ENCODE data around the gene CTIF. TPM values are rescaled to one million over a fixed set of nuclear protein-coding genes. Genes with fewer than 3 reads are reported as not detected.

CTIF gene
- polyA plus RNA-seq, 4 donors, result 14.6 to 30.7 (median 22.6) TPM

DNA sequence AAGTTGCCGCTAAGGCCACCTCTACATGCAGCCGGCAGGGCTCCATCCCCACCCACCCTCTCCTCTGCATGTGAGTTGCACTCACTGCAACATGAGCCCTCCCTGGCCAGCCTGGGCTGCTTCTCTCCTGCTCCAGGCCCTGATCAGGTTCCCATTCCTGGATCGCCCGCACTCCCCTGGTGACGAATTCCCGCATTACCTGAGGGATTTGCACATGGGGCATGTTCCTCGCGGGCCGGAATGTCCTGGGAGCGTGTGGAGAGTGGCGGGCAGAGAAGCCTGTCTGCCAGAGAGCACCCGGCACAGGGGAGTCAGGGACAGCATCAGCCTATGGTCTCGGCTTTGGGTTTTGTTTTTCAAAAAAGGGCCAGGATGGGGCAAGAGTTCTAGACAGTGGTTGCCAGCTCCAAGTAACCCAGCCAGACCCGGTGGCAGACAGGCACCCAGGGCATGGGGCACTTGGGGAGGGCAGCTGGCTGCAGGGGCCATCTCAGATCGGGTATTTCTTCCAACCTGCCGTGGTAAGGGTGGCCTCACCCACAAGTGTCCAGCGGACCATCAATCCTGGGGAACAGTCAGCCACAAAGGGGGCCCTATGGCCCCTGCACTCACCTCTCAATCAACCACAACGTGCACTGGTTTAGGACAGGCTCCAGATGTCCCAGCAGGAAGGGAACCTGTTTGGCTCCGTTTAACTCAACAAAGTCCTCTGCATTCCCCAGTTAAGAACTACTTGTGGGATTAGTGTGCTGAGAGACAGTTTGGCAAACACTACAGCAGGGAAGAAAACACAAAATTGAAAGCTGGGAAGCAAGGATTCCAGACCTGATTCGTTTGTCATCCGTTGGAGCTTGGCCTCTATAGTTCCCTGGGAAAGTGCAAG, 224.2 kb downstream of the CTIF start:
- DNase-seq (ENCODE audit: low read depth in 4 of 4, low spot score in 3 of 4), result no peak

- no peak for DNase-seq (ENCODE audit: low read depth in 4 of 4, low spot score in 3 of 4)
These were observed 224.9 kb downstream of the CTIF start for GRCh38 chr18:48763719-48764100.

- DNase-seq (ENCODE audit: low read depth in 4 of 4, low spot score in 3 of 4), result no peak
These were observed 226.2 kb downstream of the CTIF start for GRCh38 chr18:48765053-48765452.

GRCh38 chr18:48766026-48766425, 227.2 kb downstream of the CTIF start:
- DNase-seq (ENCODE audit: low read depth in 4 of 4, low spot score in 3 of 4), result no peak

- no peak for DNase-seq (ENCODE audit: low read depth in 4 of 4, low spot score in 3 of 4)
These were observed 227.7 kb downstream of the CTIF start for GRCh38 chr18:48766487-48766886.

GRCh38 chr18:48767090-48767690, 228.4 kb downstream of the CTIF start:
- peak in 1 of 4 donors; percentile 65 for DNase-seq (ENCODE audit: low read depth in 4 of 4, low spot score in 3 of 4)

GRCh38 chr18:48769006-48769636, 230.3 kb downstream of the CTIF start:
- DNase-seq (ENCODE audit: low read depth in 4 of 4, low spot score in 3 of 4), result no peak

- DNase-seq (ENCODE audit: low read depth in 4 of 4, low spot score in 3 of 4), result no peak
These were observed 231.4 kb downstream of the CTIF start for GRCh38 chr18:48770243-48770642.

- no peak for DNase-seq (ENCODE audit: low read depth in 4 of 4, low spot score in 3 of 4)
These were observed 233.0 kb downstream of the CTIF start for GRCh38 chr18:48771641-48772375.

- DNase-seq (ENCODE audit: low read depth in 4 of 4, low spot score in 3 of 4), result no peak
These were observed 233.6 kb downstream of the CTIF start for GRCh38 chr18:48772457-48772856.

DNA sequence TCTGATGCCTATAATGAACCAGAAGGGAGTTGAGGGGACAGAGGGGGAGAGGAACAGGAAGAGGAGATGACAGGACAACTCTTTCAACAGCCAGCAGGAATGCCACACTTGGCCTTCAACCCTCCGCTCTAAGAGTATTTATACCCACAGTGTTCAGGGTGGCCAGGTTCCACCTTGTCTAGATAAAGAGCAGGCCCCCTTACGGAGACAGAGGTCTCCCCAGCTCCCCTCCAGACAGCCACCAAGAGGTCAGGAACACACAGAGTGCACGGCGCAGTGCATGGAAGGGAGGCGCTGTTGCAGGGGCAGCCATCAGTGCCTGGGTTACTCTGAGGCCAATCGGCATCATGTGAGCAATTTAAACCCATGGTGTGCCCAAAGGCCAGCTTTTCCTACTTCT, 235.0 kb downstream of the CTIF start:
- no peak for DNase-seq (ENCODE audit: low read depth in 4 of 4, low spot score in 3 of 4)

- no peak for DNase-seq (ENCODE audit: low read depth in 4 of 4, low spot score in 3 of 4)
These were observed 236.1 kb downstream of the CTIF start for GRCh38 chr18:48774941-48775340.

- DNase-seq (ENCODE audit: low read depth in 4 of 4, low spot score in 3 of 4), result no peak
These were observed 236.7 kb downstream of the CTIF start for GRCh38 chr18:48775372-48776155.

DNA sequence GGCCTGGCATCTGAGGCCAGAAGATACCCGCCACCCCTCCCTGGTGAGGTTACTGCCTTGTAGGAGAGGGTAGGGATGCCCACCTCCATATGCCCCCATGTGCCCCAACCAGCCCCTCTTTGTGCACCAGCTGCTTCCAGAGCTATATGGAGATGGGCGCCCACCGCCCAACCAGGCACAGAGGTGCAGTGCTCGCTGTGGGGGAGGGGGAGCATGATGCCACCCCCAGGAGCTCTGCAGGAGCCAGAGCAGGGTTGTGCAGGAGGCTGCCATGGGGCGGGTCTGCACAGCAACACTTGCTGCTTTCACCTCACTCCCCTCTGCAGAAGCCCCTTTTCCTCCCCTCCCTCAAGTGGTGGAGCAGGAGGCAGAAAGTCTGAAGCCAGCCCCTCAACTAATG, 237.3 kb downstream of the CTIF start:
- no peak for DNase-seq (ENCODE audit: low read depth in 4 of 4, low spot score in 3 of 4)

DNA sequence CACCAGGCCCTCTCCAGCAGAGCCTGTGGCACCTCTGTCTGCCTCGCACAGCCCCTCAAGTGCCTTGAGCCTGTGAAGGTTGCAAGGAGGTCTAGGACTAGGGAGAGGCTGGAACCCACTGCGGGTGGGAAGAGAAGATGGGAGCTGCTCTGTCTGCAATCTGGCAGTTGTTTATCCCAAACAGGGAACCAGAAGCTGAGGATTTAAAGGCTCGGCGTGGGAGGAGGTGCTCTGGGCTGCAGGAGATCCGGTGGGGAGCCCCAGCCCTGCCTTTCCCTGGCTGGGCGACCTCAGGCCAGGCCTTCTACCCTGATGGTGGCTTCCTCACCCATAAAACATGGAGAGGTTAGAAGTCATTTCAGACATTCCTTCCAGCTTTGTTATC, 237.8 kb downstream of the CTIF start:
- no peak for DNase-seq (ENCODE audit: low read depth in 4 of 4, low spot score in 3 of 4)

GRCh38 chr18:48777026-48777743, 238.4 kb downstream of the CTIF start:
- DNase-seq (ENCODE audit: low read depth in 4 of 4, low spot score in 3 of 4), result no peak

DNA sequence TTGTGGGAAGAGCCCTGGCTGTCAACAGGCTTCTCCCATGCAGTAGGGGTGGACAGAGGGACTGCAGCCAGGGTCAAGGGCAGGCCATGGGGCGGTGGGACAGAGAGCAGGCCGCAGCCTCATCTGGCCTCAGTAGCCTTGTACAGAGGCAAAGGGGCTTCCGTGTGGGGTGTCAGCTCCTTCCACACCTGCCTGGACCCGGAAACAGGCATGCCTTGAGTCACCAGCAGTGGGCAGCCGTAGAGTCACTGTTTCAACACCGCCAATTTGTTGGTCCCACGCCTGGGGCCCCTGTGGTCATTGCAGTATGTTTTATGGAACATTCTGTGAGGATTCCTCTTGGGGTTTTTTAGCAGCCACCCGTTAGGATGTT, 238.9 kb downstream of the CTIF start:
- no peak for DNase-seq (ENCODE audit: low read depth in 4 of 4, low spot score in 3 of 4)

DNA sequence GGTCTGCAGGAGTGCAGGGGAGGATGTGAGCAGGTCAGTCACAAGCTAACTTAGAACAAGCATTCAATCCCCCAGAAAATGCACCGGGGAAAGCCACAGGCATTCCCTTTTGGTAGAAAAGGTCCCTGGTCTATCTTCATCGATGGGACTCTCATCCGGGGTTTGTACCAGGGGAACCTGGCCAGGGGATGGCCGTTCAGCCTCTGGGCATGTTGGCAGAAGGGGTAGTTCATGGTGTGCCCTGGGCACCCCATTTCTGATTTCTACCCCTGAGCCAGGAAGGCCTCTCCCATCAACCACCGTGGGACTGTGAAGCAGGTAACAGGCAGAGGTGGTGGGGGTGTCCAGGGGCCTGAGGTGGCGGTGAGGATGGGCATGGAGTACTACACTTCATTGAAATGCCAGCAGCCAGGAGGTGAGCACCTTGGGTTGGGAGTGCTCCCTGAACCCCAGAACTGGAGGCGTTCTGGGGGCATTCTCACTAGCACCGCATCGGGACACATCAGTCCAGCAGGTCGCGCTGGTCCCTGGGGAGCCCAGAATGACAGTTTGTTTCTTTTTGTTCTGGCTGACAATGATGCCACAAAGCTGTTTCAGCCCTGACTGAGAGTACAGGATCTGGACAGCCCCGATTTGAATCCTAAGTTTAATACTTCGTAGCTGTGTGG, 239.6 kb downstream of the CTIF start:
- no peak for DNase-seq (ENCODE audit: low read depth in 4 of 4, low spot score in 3 of 4)

GRCh38 chr18:48779462-48779861, 240.6 kb downstream of the CTIF start:
- DNase-seq (ENCODE audit: low read depth in 4 of 4, low spot score in 3 of 4), result no peak

Measured in left renal pelvis (tissue), 4 donors.